Measurements from ENCODE around the gene LSR. TPM values are rescaled to one million over a fixed set of nuclear protein-coding genes. Genes with fewer than 3 reads are reported as not detected.
"Not testable (repeated sequence)": the region's sequence is repeated elsewhere in the genome, so short reads cannot be mapped to it uniquely, and the experiment has no call there.

Gene LSR
- total and polyA plus RNA-seq, 5 donors = 4.6 to 8.9 (median 4.8) TPM

- no peak overlapping the region for H3K27ac ChIP-seq (ENCODE audit: low read length)
- no peaks in the 10 kb centered on the region for H3K4me1 ChIP-seq (ENCODE audit: control insufficient read depth, insufficient read depth, low read length)
- no peaks in the 10 kb centered on the region for H3K9me3 ChIP-seq (ENCODE audit: control insufficient read depth, low read length)
- DNase-seq = peak in 1 of 3 donors; percentile 22
- H3K4me3 ChIP-seq (ENCODE audit: low read length) = no peak overlapping the region
- ATAC-seq = no peak
- 94% methylated on average over 8 of the region's 8 CpGs for WGBS
- H3K27me3 ChIP-seq (ENCODE audit: control insufficient read depth, insufficient read depth) = no peaks in the 10 kb centered on the region
- intact Hi-C loops (cut with DNase I) = no loop called here
Observed at GRCh38 chr19:35229601-35230000, 19.2 kb upstream of the LSR start.

- Histone ChIP-seq H3K27ac (ENCODE audit: low read length) (no peak overlapping the region), H3K4me3 (ENCODE audit: low read length) (no peak overlapping the region), H3K27me3 (ENCODE audit: control insufficient read depth, insufficient read depth) (no peaks in the 10 kb centered on the region), H3K4me1 (ENCODE audit: control insufficient read depth, insufficient read depth, low read length) (no peaks in the 10 kb centered on the region), H3K9me3 (ENCODE audit: control insufficient read depth, low read length) (no peaks in the 10 kb centered on the region)
- DNase-seq (no peak), ATAC-seq (no peak)
- 87% methylated on average over 14 of the region's 14 CpGs for WGBS
- intact Hi-C loops (cut with DNase I) = no loop called here
Observed at GRCh38 chr19:35231956-35232645, 16.7 kb upstream of the LSR start.

GRCh38 chr19:35232912-35233311 lies 15.9 kb upstream of the LSR start:
- H3K9me3 ChIP-seq (ENCODE audit: control insufficient read depth, low read length) = no peaks in the 10 kb centered on the region
- intact Hi-C loops (cut with DNase I) = no loop called here
- ATAC-seq (no peak), DNase-seq (no peak)
- no peaks in the 10 kb centered on the region for H3K4me1 ChIP-seq (ENCODE audit: control insufficient read depth, insufficient read depth, low read length)
- H3K27me3 ChIP-seq (ENCODE audit: control insufficient read depth, insufficient read depth) = no peaks in the 10 kb centered on the region
- no peak overlapping the region for H3K4me3 ChIP-seq (ENCODE audit: low read length)
- H3K27ac ChIP-seq (ENCODE audit: low read length) = no peak overlapping the region
- WGBS = 67% methylated on average over 5 of the region's 5 CpGs

DNA sequence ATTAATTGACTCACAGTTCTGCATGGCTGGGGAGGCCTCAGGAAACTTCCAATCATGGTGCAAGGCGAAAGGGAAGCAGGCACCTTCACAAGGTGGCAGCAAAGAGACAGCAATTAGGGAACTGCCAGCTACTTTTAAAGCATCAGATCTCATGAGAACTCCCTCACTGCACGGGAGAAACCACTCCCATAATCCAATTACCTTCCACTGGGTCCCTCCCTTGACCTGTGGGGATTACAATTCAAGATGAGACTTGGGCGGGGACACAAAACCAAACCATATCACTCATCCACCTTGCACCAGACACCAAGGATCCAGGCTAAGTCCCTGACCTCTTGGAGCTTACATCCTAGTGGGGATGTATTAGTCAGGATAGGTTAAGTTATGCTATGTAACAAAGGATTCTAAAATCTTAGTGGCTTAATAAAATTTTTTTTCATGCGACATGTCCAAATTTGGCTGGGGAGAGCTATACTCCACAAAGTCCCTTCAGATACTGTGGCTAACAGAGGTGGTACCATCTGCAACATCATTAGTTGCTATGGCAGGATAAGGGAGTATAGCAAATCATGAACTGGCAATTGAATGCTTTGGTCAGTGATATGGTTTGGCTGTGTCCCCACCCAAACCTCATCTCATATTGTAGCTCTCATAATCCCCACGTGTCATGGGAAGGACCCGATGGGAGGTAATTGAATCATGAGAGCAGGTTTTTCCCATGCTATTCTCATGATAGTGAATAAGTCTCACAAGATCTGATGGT lies 12.0 kb upstream of the LSR start:
- intact Hi-C loops (cut with DNase I) = no loop called here
- DNase-seq = no peak
- H3K27me3 ChIP-seq (ENCODE audit: control insufficient read depth, insufficient read depth) = no peaks in the 10 kb centered on the region
- H3K4me3 ChIP-seq (ENCODE audit: low read length) = no peak overlapping the region
- H3K9me3 ChIP-seq (ENCODE audit: control insufficient read depth, low read length) = no peaks in the 10 kb centered on the region
- no peak for ATAC-seq
- H3K4me1 ChIP-seq (ENCODE audit: control insufficient read depth, insufficient read depth, low read length) = no peaks in the 10 kb centered on the region
- H3K27ac ChIP-seq (ENCODE audit: low read length) = no peak overlapping the region
- 76% methylated on average over 6 of the region's 6 CpGs for whole genome bisulfite sequencing

- H3K27me3 ChIP-seq (ENCODE audit: control insufficient read depth, insufficient read depth); H3K9me3 ChIP-seq (ENCODE audit: control insufficient read depth, low read length); H3K27ac ChIP-seq (ENCODE audit: low read length); intact Hi-C loops (cut with DNase I); H3K4me3 ChIP-seq (ENCODE audit: low read length); H3K4me1 ChIP-seq (ENCODE audit: control insufficient read depth, insufficient read depth, low read length); ATAC-seq; DNase-seq: not testable (repeated sequence)
- WGBS = 91% methylated on average over 1 of the region's 1 CpG
Observed at GRCh38 chr19:35239597-35239996, 9.2 kb upstream of the LSR start.

DNA sequence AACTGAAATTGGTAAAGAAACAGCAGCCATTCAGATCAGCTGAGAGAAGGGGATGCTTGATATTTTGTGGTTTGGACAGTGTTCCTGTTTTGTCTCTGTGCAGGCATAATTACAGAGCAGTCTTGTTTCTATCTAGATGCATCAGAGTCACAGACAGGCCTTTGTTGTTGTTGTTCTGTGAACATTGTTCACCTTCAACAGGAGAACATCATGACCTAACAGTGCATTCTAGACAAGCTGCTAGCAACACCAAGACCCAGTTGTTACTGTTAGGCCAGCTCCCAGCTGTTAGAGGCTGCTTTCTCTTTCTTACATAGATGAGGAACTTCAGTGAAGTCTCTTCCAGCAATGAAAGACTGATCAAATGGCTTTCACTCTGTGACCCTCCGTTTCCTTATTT lies 8.5 kb upstream of the LSR start:
- 92% methylated on average over 1 of the region's 1 CpG for WGBS
- Histone ChIP-seq H3K27me3 (ENCODE audit: control insufficient read depth, insufficient read depth) (no peaks in the 10 kb centered on the region), H3K4me1 (ENCODE audit: control insufficient read depth, insufficient read depth, low read length) (no peaks in the 10 kb centered on the region), H3K9me3 (ENCODE audit: control insufficient read depth, low read length) (no peaks in the 10 kb centered on the region), H3K27ac (ENCODE audit: low read length) (no peak overlapping the region), H3K4me3 (ENCODE audit: low read length) (no peak overlapping the region)
- ATAC-seq (no peak), DNase-seq (no peak)
- intact Hi-C loops (cut with DNase I) = no loop called here

- ATAC-seq (no peak), DNase-seq (no peak)
- no peaks in the 10 kb centered on the region for H3K27me3 ChIP-seq (ENCODE audit: control insufficient read depth, insufficient read depth)
- no peaks in the 10 kb centered on the region for H3K9me3 ChIP-seq (ENCODE audit: control insufficient read depth, low read length)
- WGBS = 91% methylated on average over 1 of the region's 1 CpG
- H3K4me1 ChIP-seq (ENCODE audit: control insufficient read depth, insufficient read depth, low read length) = no peaks in the 10 kb centered on the region
- intact Hi-C loops (cut with DNase I) = no loop called here
- no peak overlapping the region for H3K4me3 ChIP-seq (ENCODE audit: low read length)
- H3K27ac ChIP-seq (ENCODE audit: low read length) = no peak overlapping the region
Observed at GRCh38 chr19:35241417-35241816, 7.4 kb upstream of the LSR start.

- ATAC-seq (no peak), DNase-seq (no peak)
- Histone ChIP-seq H3K9me3 (ENCODE audit: control insufficient read depth, low read length) (no peaks in the 10 kb centered on the region), H3K4me3 (ENCODE audit: low read length) (no peak overlapping the region), H3K4me1 (ENCODE audit: control insufficient read depth, insufficient read depth, low read length) (no peaks in the 10 kb centered on the region), H3K27ac (ENCODE audit: low read length) (no peak overlapping the region), H3K27me3 (ENCODE audit: control insufficient read depth, insufficient read depth) (no peaks in the 10 kb centered on the region)
- 58% methylated on average over 4 of the region's 4 CpGs for WGBS
- intact Hi-C loops (cut with DNase I) = no loop called here
Observed at GRCh38 chr19:35246466-35247092, 2.2 kb upstream of the LSR start.

DNA sequence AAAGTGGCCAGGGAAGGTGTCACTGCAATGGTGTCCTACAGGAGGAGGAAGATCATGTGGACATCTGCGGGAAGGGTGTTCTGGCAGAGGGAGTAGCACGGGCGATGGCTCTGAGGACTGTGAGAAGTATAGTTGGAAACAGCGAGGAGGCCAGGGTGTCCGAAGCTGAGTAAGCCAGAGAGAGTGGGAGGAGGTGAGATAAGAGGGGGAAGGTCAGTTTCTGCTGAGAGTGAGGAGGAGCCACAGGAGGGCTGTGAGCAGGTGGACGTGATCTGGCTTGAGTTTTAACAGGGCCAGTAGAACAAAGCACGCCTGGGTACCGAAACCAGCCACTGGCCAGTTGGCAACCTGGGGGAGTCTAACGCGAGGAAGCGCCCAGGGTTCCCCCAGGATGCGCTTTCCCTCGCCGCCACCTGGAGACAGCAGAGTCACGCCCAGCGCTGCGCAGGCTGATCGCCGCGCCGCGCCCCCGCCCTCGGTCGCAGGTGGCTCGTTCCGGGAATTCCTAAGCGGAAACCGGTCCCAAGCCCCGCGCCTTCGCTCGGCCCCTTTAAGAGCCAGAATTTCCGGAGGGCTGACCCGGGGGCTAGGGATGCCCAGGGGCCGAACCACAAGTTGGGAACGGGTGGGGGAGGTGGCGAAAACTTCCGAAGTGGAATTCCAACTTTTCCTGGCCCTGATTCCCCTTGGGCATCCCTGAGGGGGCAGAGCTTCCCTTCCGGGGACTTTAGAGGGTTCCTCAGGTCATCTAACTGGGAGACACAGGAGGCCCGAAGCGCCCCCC lies 1.1 kb upstream of the LSR start:
- WGBS = 3% methylated on average over 42 of the region's 42 CpGs
- no peaks in the 10 kb centered on the region for H3K9me3 ChIP-seq (ENCODE audit: control insufficient read depth, low read length)
- peak overlapping the region; percentile 21 for H3K27ac ChIP-seq (ENCODE audit: low read length)
- ATAC-seq = peak; percentile 83 to 89
- H3K27me3 ChIP-seq (ENCODE audit: control insufficient read depth, insufficient read depth) = no peaks in the 10 kb centered on the region
- intact Hi-C loops (cut with DNase I) = no loop called here
- no peaks in the 10 kb centered on the region for H3K4me1 ChIP-seq (ENCODE audit: control insufficient read depth, insufficient read depth, low read length)
- peak in 2 of 3 donors; percentile 53 to 78 for DNase-seq
- peak overlapping the region; percentile 18 for H3K4me3 ChIP-seq (ENCODE audit: low read length)

GRCh38 chr19:35249146-35249847 lies 495 bp downstream of the LSR start:
- Histone ChIP-seq H3K4me3 (ENCODE audit: low read length) (peak overlapping the region; percentile 18), H3K27me3 (ENCODE audit: control insufficient read depth, insufficient read depth) (no peaks in the 10 kb centered on the region), H3K9me3 (ENCODE audit: control insufficient read depth, low read length) (no peaks in the 10 kb centered on the region), H3K4me1 (ENCODE audit: control insufficient read depth, insufficient read depth, low read length) (no peaks in the 10 kb centered on the region), H3K27ac (ENCODE audit: low read length) (no peak overlapping the region)
- DNase-seq (peak in 1 of 3 donors; percentile 38), ATAC-seq (peak in 1 of 2 donors; percentile 15)
- intact Hi-C loops (cut with DNase I) = no loop called here
- WGBS = 6% methylated on average over 39 of the region's 39 CpGs

Data from right cardiac atrium (tissue), 5 donors.